Hematopoietic multipotent progenitor cell treated with erythropoietin and hydrocortisone succinate and interleukin-3 and kit ligand, for 4 days (in vitro differentiated cells): ENCODE data around the gene SHISAL1.

Experiments used
- DNase-seq: peaks from one replicate; pipeline ENCODE4 v3.0.0-alpha.2; 2015

The SHISAL1 gene

DNA sequence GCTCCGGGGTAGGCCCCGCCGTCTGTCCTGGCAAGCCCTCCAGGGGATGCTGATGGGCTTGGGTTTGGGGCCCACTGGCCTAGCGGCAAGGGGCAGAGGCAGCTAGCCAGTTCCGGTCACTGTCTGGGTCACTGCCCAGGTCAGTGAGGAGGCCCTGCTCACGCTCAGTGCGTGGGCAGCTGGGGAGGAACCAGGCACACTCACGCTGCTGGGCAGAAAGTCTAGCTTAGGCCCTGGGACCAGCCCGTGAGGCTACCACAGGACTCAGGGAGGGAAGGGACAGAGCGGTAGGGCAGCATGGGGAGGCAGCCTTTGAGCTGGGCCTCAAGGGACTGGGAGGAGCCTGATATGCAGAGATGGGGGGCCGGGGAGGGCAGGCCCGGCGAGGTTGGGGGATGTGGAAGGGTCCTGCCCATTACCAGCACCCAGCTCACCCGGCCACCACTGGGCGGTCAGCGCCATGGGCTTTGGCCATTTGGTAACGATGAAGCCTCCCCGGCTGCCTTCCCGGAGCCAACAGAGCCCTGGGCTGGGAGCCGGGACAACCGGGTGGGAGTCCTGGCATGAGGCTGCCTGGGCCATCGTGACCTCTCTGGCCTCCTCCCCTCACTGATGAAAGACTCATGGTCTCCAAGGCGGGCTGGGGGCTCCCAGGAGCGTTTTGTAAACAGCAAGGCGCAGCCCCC is 14.2 kb downstream of the SHISAL1 start:
- DNase-seq, result no peak

DNA sequence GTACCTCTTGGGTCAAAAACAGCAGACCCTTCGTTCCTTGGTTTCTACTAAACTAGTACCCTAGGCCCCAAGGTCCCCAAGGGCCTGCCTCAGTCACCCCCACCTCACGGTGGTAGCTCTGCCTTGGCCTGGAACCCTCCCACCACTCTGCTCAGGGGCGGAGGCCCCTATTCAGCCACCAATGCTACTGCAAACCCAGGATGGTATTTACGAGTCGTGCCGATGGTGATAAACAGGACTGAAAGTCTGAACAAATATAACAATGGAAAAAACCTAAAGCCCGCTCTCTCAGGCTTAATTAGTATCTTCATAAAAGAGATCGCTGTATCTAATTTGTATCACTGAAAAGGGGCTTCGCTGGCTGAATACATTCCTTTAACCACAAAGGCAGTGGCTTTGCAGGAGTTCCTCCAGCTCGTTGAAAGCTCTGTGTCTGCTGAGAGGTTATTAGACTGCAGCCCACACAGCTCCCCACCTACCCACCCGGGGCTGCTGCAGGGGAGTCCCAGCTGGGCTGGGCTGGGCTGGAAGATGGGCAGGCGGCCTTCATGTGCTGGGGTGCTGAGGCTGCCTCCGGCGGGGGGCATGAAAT is 15.2 kb downstream of the SHISAL1 start:
- no peak for DNase-seq

DNA sequence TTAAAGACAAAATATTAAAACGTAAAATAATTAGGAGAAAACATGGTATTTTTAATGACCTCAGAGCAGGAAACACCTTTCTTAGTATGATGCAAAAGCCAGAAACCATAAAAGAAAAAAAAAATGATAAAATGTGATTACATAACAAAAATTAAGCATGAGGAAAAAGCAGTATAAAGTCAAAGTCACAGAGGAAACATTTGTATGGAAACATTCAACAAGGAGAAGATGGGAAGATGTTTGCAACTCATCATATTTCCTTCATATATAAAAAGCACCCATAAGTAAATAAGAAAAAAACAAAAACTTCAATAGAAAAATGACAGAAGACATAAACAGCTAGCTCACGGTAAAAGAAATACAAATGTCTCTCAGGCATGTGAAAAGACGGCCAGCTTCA is 17.3 kb downstream of the SHISAL1 start:
- no peak for DNase-seq

DNA sequence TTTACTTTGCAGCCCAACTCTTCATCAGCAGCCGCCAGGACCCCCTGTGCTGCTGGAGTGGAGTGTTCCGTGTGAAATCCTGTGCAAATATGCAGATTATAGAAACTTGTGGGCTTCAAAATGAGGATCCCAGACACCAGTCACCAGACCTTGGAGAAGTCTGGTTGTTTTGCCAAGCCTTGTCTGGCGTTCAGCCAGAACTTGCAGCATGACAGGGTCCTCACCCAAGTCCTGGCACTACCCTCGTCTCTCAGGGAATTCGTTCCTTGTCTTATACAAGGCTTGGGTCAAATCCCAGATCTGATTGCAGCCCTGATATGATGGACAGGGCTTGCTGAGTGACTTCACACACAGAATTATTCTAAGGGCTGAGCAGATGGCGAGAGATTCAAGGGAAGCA is 18.9 kb downstream of the SHISAL1 start:
- DNase-seq, result no peak

DNA sequence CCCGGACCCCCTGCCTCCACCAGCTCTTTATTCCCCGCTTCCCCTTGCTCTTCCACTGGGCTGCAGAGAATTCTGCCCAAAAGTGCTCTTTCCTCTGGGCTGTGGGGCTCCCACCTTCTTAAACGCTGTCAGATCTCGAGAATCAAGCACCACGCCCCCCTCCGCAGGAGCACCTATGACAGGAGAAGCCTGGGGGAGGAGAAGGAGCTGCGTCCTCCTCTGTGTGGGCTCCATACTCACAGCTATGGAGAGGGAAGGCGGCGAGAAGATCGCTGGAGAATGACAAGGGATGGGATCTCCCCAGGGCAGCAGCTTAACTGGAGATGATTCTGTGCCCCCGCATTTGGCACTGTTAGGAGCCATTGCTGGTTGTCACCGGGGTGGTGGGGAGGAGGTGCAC is 19.7 kb downstream of the SHISAL1 start:
- no peak for DNase-seq

DNA sequence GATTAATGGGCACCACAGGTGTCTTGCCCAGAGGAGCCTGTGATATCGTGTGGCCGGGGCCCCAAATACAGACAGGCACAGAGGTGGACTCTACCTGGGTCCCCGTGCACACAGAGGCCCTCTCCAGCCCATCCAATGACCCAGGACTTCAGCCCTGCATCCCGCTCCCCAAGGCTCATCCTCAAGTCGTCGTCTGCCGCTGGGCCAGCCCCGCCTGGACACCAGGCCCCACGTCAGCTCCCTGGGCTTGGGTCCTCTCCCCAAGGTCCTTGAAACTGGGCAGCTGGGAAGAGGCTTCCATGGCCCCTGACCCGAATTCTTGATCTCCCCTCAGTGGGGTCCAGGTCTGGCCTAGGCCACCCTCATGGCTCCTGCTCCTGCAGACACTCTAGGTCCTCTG is 20.2 kb downstream of the SHISAL1 start:
- DNase-seq, result no peak

DNA sequence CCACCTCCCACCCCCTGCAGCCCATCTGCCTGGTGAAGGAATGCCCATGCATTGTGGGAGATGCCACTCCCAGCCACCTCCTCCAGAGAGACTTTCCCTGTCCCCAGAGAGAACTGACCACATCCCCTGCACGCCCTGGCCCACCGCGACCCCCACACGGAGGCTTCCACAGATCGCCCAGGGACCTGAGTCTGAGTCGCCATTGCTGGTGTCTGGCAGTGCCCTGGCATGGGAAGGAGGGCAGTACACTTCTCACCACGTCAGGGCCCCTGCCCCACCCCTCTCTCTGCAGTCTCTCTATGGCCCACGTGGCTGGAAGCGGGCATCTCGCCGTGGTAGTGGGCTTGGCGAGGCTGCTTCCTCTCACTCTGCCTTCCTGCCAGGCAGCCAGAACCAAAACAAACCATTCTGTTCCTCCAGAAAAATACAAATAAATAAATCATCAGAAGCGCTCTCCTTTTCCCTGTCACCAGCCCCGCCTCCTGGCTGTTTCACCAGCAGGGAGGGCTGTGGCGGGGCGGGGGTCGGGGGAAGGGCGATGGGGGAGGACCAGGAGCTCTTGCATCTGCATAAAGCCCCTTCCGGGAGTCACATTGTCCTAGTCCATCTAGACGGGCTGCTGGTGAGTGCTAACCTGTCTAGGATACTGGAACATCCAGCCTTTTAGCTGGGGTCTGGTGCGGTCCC is 20.9 kb downstream of the SHISAL1 start:
- DNase-seq, result no peak

DNA sequence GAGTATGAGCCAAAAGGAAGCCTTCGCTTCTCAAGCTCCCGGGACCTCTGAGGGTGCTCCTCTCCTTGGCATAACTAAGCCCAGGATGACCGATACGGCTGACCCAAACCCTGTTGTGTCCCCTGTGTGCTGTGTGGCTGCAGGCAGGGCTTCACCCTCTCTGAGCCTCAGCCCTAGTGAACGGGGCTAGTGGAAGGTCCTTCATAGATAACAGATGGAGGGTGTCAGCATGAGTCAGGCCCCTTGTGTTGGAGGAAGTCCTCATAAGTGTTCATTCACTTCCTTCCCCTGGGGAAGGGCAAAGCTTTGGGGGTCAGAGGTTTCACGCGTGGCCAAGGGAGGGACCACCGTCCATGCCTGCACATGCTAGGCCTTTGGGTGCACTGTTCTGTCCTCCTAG is 21.5 kb downstream of the SHISAL1 start:
- DNase-seq, result peak; percentile 46

DNA sequence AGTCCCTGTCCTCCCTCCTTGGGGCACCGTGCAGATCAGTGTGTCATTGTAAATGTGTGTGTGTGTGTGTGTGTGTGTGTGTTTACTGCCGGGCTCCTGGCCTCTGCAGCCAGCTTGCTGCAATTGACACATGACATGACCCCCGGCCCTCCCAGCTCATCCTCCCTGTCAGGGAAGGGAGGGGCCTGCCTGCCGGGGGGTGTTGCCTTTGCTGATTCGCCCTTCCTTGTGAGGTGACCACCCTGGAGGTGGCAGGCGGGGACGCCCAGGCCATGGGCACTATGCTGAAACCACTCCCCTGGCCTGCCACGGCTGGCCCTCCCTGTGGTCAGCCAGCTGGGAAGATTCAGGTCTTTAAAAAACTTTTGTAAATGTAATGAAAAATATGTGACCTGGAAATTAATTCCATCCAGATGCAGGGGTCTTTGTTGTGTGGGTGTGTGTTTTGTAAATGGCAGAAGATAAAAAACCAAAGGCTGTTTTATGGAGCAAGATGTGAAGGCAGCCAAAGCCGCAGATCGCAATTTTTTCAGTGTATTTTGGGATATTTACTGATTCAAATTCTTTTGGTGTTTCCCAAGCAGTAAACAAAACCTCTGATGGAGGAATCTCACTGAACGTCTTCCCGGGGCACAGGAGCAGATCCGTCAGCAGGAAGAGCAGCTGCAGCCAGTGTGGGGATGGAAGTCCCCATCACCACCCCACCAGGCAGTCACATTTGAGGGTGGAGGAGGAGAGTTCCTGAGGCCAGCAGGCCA is 23.2 kb downstream of the SHISAL1 start:
- DNase-seq, result no peak

DNA sequence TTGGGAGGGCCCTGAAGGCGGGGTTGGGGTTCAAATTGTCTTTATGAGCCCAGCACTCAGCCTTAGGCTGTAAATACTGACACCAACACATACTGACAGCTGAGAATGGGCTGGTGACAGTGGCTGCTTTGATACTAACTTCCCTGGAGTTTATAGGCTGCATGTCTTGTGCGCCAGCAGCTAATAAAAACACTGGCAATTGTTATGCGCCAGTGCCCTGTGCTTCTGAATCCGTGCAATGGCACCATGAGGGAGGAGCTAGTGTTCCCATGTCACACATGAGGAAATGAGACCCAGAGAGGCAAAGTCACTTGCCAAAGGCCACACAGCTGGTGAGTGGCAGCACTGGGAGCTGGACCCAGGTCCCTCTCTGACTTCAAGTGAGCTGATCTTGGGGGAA is 23.8 kb downstream of the SHISAL1 start:
- no peak for DNase-seq

DNA sequence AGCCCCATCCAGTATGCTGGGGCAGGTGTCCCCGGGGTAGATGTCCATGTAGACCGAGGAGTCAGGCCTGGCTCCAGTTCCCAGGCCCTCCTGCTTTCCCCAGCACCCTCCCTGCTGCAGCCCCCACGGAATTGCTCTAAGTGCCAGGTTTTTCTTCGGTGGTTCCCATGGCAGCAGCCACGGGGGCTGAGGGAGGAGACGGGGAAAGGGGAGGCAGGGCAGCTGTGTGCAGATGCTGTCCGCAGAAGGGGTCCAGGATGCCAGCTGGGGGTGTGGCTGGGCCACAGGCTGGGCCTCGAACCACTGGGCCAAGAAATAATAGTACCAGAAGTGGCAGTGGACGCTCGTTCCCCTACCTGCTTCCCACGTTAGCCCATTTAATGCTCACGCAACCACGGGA is 25.0 kb downstream of the SHISAL1 start:
- DNase-seq, result no peak

DNA sequence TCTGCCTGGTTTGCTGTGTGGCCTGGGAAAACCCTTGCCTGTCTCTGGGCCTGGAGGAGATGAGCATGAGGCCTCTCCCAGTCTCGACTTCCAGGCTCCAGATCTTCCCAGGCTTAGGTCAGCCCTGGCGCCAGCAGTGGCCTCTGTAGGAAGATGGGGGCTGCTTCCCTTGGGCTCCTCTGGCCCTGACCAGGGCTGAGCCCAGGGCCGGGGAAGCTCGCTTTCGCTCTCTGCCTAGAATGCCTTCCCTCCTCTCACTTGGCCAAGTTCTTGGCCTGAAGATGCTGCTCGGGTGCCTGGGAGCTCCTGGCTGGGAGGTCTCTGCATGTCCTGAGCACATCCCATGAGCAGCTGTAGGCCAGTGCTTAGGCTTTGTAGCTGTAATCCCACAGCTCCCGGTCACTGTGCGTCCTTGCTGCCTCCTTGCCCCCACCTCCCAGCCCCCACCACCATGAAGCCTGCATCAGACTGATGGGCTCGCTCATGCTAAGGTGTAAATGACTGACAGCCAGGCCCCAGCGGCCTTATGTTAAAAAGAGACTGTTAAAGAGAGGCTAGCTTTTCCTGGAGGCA is 25.5 kb downstream of the SHISAL1 start:
- DNase-seq, result no peak

DNA sequence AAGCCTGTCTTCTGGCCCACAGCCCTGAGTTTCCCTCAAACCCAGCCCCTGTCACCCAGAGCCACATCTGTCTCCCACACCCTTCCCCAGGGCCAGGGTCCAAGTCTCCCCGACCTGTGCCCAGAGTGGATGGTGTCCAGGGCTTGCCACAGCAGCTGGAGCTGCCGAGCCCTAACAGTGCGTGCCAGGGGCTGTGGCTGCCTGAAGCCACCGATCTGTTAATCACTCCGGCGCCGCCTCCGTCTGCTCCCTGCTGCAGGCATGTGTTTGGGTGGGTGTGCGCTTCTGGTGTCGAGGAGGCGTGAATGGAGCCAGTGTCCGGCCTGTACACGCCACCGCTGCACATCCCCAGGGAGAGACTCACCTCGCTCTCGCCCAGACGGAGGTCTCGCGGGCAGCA is 26.1 kb downstream of the SHISAL1 start:
- no peak for DNase-seq

DNA sequence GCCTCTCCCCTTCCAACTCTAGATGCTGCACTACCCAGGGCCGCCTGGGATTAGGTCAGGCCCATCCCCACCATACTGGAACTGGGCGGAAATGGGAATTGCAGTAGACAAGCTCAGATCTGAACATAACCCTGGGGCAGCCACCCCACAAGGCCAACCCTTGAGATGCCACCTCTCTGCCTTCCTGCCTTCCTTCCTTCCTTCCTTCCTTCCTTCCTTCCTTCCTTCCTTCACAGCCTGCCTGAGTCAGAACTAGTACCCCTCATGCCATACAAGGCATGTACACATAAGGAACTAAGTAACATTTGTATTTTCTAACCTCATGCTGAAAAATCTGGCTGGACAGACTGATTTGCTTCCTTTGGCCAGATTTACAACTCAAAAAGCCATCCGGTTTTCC is 28.0 kb downstream of the SHISAL1 start:
- DNase-seq, result no peak

DNA sequence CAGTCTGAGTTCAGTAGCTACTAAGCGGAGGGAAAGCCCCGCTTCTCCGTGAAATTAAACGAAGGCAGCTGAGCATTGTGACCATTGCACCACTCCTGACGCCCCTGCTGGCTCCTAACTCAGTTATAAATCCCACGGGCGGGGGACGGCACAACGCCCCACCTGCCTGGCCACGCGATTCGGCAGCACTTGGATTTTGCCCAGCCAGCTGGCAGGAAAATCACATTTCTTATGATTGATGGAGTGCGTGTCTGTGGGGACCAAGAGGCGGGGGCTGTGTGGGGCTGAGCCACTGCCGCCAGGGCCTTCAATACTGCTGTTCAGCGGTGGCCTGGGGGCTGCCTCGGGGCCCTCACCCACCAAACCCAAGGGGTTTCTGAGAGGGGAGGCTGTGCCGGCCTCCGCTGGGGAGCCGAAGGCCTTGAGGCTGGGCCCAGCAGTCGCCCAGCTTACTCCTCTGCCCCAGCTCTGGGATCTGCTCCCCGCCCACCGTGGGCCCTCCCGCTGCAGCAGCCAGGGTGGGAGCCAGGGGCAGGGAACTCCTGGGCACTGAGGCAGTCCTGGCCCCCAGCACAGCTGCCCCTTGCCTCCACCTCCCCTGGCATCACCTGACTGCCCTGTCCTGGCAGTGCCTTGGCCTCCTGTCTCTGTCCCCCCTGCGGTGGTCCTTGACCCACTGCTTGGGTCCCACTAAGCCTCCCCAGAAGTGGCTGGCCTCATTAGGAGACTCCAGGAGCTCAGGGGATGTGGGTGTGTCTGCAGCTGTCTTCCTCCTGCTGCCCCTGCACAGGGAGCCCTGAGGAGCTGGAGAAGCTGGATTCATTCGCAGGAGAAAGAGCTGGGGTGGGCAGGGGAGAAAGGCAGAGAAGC is 30.7 kb downstream of the SHISAL1 start:
- no peak for DNase-seq

DNA sequence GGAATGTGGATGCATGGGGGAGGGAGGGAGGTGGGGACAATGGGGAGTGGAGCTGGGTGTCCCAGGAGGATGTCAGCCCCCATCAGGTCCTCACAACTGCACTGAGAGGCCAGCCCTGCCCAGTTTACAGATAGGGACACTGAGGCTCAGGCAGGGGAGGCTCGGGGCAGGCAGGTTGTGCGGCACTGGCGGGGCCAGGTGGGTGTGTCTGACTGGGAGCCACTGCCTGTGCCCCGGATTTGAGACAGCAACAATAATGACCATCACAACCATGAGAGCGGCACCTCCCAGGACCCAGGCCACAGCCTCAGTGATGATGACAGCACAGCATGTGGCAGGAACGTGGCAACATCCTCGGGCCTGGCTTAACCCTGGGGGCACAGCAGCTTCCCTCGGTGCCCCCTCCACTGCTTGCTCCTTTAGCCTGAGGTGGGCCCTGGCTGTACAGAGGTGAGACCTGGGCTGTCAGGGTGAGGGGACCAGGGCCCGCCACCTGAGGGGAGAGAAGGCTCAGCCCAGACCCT is 32.0 kb downstream of the SHISAL1 start:
- no peak for DNase-seq

DNA sequence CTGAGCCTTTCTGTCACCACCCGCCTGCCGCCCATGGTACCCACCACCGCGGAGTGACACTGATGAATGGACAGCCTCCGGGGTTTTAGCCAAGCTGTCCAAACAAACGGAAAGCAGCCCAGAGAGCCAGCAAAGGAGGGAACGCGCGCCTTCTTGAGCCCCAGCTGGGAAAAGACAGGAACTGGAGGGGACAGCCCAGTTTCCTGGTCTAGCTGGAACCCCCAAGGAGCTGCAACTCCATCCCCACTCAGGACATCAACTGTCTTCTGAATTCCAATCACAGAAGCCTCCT is 33.7 kb downstream of the SHISAL1 start:
- no peak for DNase-seq

DNA sequence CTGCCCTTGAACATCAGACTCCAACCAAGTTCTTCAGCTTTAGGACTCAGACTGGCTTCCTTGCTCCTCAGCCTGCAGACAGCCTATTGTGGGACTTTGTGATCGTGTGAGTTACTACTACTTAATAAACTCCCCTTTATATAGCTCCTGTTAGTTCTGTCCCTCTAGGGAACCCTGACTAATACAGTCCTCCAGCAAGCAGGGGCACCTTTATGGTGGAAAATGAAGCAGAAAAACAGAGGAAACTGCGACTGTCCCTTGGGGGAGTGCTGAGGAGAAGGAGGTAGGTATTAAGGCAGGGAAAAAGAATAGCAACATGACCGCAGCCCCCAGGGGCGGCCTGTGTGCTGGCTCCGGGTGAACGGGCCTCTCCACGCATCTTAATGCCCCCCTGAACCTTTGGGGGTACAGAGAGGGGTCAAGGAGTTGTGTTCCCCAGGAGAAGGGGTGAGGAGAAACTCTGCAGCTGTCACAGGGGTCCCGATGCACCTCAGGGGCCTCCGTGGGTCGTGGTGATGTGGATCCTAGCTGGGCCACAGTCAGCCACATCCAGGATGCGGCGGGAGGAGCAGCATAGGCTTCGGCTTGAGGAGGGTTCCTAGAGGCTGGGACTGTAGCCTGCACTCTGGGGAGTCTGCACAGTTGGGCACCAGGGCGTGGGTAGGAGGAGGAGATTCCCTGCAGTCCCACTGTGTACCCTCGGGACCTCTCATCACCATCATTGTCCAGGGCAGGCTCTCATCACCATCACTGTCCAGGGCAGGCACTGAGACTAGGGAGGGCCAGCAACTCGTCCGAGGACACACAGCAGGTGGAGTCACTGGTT is 34.3 kb downstream of the SHISAL1 start:
- no peak for DNase-seq

DNA sequence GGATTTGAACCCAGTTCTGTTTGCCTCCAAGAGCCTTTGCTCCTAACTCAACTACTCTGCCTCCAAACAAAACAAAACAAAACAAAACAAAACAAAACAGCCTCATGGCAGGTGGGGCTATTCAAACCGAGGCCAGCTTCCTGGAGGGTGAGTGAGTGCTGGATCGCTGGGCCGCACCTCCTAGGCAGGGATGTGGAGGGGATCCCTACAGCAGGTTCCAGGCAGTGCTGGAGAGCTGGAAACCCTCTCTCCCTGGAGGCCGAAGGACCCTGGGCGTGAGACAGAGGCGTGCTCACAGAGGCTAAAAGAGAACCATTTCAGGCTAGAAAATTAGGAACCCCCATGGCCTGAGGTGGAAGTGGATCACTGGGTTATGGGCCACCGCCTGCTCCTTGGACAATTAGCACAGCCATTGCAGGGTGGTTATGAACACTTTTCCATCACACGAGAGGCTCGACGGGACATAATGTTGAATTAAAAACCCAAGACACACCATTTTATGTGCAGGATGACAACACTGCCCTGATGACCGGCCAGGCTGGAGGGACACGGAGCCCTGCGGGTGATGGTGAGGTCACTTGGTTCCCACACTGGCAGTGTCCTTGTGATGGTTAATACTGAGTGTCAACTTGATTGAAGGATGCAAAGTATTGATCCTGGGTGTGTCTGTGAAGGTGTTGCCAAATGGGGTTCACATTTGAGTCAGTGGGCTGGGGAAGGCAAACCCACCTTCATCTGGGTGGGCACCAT is 35.2 kb downstream of the SHISAL1 start:
- DNase-seq, result no peak

DNA sequence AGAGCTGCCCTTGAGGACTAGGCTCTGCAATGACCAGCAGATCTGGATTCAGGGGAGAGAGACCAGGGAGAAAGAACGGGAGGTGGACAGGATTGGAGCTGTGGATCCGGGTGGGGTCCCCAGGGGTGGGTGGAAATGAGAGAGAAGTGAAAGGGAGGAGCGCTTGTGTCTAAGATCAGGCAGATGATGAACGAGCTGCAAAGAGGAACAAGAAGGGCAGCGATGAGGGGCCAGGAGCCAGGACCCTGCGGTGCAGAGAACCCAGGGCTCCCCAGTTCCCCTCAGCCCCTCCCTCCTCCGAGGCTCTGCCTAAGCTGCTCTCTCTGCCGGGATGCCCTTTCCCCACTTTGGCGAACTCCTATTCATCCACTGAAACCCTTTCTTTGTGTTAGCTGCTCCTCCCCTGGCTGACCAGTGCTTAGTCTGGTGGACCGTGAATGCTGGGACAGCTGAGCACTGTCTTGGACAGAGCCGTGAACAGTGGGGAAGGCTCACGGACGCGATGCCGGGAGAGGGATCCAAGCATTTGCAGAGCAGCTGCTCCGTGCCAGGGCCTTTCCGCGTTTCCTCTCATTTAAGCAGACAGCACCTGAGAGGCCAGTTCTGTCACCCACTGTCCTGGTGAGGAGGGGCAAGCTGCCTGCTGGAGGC is 35.9 kb downstream of the SHISAL1 start:
- no peak for DNase-seq
